Karpas-422 (cell line): ENCODE measurements around the gene CNOT3. TPM values are rescaled to one million over a fixed set of nuclear protein-coding genes. Genes with fewer than 3 reads are reported as not detected.

ENCODE experiments used
- DNase-seq: peaks from one replicate; pipeline ENCODE4 v3.0.0-alpha.2; 2015
- H2AFZ ChIP-seq: fragments of 200-600 bp; sonication (generic); 2 replicates; pipeline ENCODE4 v1.6.1; 2014; ENCODE audit warnings: antibody characterized with exemption, low read length, mixed read lengths
- H3K27ac ChIP-seq: fragments of 200-600 bp; sonication (generic); 2 replicates; pipeline ENCODE4 v1.5.1; 2014; ENCODE audit warnings: mild to moderate bottlenecking, low read length, moderate library complexity
- H3K27me3 ChIP-seq: fragments of 200-600 bp; sonication (generic); 2 replicates; pipeline ENCODE4 v1.6.1; 2014; ENCODE audit warnings: low read length, mixed read lengths
- H3K36me3 ChIP-seq: fragments of 200-600 bp; sonication (generic); 2 replicates; pipeline ENCODE4 v1.6.1; 2014; ENCODE audit warnings: low read length, mixed read lengths; ENCODE audit not compliant: insufficient read depth
- H3K4me1 ChIP-seq: fragments of 200-600 bp; sonication (generic); 2 replicates; pipeline ENCODE4 v1.6.1; 2014; ENCODE audit warnings: mild to moderate bottlenecking, low read length, mixed read lengths
- H3K4me2 ChIP-seq: fragments of 200-600 bp; sonication (generic); 2 replicates; pipeline ENCODE4 v1.6.1; 2014; ENCODE audit warnings: low read length, low read depth, mild to moderate bottlenecking; ENCODE audit not compliant: poor library complexity, severe bottlenecking
- H3K4me3 ChIP-seq: fragments of 200-600 bp; sonication (generic); 2 replicates; pipeline ENCODE4 v1.5.1; 2014; ENCODE audit warnings: mild to moderate bottlenecking, antibody characterized with exemption, low read length, mixed read lengths
- H3K79me2 ChIP-seq: fragments of 200-600 bp; sonication (generic); 2 replicates; pipeline ENCODE4 v1.6.1; 2014; ENCODE audit warnings: mild to moderate bottlenecking, low read length, mixed read lengths
- H3K9ac ChIP-seq: fragments of 200-600 bp; sonication (generic); 2 replicates; pipeline ENCODE4 v1.6.0; 2014; ENCODE audit warnings: low read length
- H3K9me2 ChIP-seq: fragments of 200-600 bp; sonication (generic), shearing (Covaris generic); replicated peaks from 2 replicates; pipeline ENCODE4 v1.6.0; 2014; ENCODE audit warnings: mild to moderate bottlenecking, low read length, moderate library complexity; ENCODE audit not compliant: insufficient read depth
- H3K9me3 ChIP-seq: fragments of 300-700, 200-600 bp; sonication (generic); 2 replicates; pipeline ENCODE4 v1.6.1; 2014; ENCODE audit warnings: low read length, mixed read lengths
- H4K20me1 ChIP-seq: fragments of 200-600 bp; sonication (generic); 2 replicates; pipeline ENCODE4 v1.6.1; 2014; ENCODE audit warnings: mild to moderate bottlenecking, antibody characterized with exemption, low read length, low read depth; ENCODE audit not compliant: insufficient read depth
- total RNA-seq: library from RNA; depleted of rRNA; stranded (reverse); fragments of >200 nt; shearing (Covaris generic); gene quantifications from 2 replicates; pipeline ENCODE4 v1.2.3, GENCODE V29; 2014; ENCODE audit warnings: low replicate concordance

The CNOT3 gene
- total RNA-seq, 1 experiment from 2014 or later = 31.2 TPM

- no peaks in the 10 kb centered on the region for H3K9me2 ChIP-seq
- DNase-seq = peak; percentile 73
- no peaks in the 10 kb centered on the region for H3K9me3 ChIP-seq
- H4K20me1 ChIP-seq = no peaks in the 10 kb centered on the region
- peaks cover 22% of the 10 kb centered on the region for H3K4me1 ChIP-seq
- H3K4me2 ChIP-seq = peak overlapping the region; percentile 90
- H3K27me3 ChIP-seq = no peaks in the 10 kb centered on the region
- peaks cover 8% of the 10 kb centered on the region; the same call in 1 of the 2 replicates for H3K36me3 ChIP-seq
- H3K4me3 ChIP-seq = peak overlapping the region; percentile 76
- H3K9ac ChIP-seq = peak overlapping the region; percentile 90
- no peak overlapping the region for H2AFZ ChIP-seq
- peak overlapping the region; percentile 81 for H3K27ac ChIP-seq
- peaks cover 43% of the 10 kb centered on the region for H3K79me2 ChIP-seq
These were observed 50.8 kb downstream of the CNOT3 start for GRCh38 chr19:54188215-54188871.

DNA sequence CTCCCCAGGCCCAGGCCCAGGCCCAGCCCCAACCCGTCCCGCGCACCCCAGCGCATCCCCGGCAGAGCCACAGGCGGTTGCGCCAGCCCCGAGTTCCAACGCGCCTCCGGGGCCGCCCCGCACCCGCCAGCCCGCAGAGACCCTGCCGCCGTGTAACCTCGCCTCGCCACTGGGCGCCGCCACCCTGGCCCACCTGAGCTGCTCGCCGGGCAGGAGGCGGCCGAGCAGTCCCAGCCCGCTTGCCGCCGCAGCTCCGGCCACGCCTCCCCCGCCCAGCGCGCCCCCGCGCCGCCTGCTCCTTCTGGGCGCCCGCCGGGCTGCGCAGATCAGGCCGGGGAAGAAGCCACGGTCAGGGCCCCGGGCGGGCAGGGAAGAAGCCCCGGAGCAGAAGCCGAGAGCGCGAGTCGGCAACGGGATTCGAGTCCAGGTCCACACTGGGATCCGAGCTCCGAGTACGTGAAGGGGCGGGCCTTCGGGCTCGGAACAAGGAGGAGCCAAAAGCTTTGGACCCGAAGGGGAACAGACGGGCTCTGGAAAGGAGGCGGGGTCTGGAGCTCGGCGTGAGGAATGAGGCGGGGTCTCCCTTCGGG lies 51.7 kb downstream of the CNOT3 start, which contains the start of gene MBOAT7:
MBOAT7 (minus strand) TSS at position 436 of the 590 bp plus-strand sequence. CDS start 1,072 bp downstream, outside the sequence.
- DNase-seq = no peak
- Histone ChIP-seq H3K79me2 (peaks cover 47% of the 10 kb centered on the region), H2AFZ (peak within 1 kb of the TSS; percentile 68)

DNA sequence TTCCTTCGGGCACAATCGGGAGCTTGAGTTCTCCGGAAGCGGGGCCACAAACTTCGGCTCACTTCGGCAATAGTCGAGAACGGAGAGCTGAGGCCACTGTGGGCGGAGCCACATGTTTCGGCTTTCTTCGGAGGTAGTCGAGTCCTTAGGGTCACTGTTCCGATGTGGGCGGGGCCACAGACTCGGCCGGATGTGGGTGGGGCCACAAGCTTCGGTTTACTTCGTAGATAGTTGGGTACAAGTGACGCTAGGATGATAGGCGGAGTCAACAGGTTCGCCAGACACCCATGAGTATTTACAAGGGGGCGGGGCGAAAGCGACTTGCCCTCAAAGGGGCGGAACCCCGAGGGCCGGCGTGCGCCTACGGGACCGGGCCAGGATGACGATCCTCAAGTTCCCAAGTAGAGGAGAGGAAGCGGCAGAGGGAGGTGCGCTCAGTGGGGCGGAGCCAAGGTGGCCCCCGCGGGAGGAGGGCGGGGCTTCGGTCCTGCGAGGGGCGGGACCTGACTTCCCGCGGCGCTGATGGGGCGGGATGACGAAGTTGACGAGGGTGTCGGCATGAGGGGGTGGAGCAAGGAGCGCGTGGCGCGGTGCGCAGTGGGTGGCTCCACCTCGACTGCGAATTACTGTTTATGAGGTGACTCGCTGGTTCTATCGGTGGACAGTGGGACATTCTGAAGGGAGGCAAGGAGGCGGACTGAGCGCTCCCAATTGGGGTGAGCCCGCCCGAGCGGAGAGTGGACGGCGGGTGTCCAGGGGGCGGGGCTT lies 52.4 kb downstream of the CNOT3 start:
- H3K27me3 ChIP-seq = no peaks in the 10 kb centered on the region
- H3K79me2 ChIP-seq = peaks cover 47% of the 10 kb centered on the region
- H3K9ac ChIP-seq = peak overlapping the region; percentile 90
- H2AFZ ChIP-seq = no peak overlapping the region; the same call in 1 of the 2 replicates
- peak overlapping the region; percentile 90 for H3K4me2 ChIP-seq
- peak overlapping the region; percentile 76 for H3K4me3 ChIP-seq
- no peaks in the 10 kb centered on the region for H3K9me3 ChIP-seq
- H3K9me2 ChIP-seq = no peaks in the 10 kb centered on the region
- H3K4me1 ChIP-seq = peaks cover 22% of the 10 kb centered on the region
- DNase-seq = peak; percentile 100
- H4K20me1 ChIP-seq = no peaks in the 10 kb centered on the region
- peak overlapping the region; percentile 83 for H3K27ac ChIP-seq
- peaks cover 17% of the 10 kb centered on the region; the same call in 1 of the 2 replicates for H3K36me3 ChIP-seq

More for the DNA sequence above, 51.7 kb downstream of the CNOT3 start, which contains the start of gene MBOAT7:
- peak within 1 kb of the TSS; percentile 83 for H3K27ac ChIP-seq
- H3K4me3 ChIP-seq = peak within 1 kb of the TSS; percentile 76
- no peaks in the 10 kb centered on the region for H4K20me1 ChIP-seq
- peaks cover 22% of the 10 kb centered on the region for H3K4me1 ChIP-seq
- H3K9me3 ChIP-seq = no peaks in the 10 kb centered on the region
- peak within 1 kb of the TSS; percentile 90 for H3K4me2 ChIP-seq
- peaks cover 15% of the 10 kb centered on the region; the same call in 1 of the 2 replicates for H3K36me3 ChIP-seq
- H3K9ac ChIP-seq = peak within 1 kb of the TSS; percentile 90
- H3K9me2 ChIP-seq = no peaks in the 10 kb centered on the region
- H3K27me3 ChIP-seq = no peaks in the 10 kb centered on the region

DNA sequence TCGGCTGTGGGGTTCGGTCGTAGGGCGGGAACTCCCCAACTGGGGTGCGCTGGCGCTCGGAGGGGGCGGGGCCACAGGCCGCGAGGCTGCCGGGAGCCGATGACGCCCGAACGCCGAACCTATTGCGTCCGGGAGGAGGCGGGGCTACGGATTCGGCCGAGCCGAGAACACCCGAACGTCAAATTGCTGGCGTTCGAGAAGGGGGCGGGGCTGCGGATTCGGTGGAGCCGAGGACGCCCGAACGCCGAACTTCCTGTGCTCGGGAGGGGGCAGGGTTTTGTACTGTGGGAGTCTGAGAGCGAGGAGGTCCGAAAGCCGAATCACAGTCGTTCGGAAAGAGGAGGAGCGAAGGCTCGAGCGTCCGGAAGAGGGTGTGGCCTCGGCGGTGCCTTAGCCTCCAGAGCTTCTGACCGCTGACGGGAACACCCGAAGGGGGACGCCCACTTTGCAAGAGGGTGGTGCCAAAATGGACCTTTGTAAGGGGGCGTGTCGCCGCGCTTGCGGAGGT lies 53.0 kb downstream of the CNOT3 start:
- no peaks in the 10 kb centered on the region for H3K9me3 ChIP-seq
- no peaks in the 10 kb centered on the region for H4K20me1 ChIP-seq
- no peaks in the 10 kb centered on the region for H3K27me3 ChIP-seq
- peaks cover 22% of the 10 kb centered on the region for H3K4me1 ChIP-seq
- H3K4me2 ChIP-seq = peak overlapping the region; percentile 76
- H2AFZ ChIP-seq = peak overlapping the region; percentile 95
- H3K4me3 ChIP-seq = peak overlapping the region; percentile 73
- peaks cover 17% of the 10 kb centered on the region; the same call in 1 of the 2 replicates for H3K36me3 ChIP-seq
- H3K27ac ChIP-seq = peak overlapping the region; percentile 83
- DNase-seq = peak; percentile 100
- no peaks in the 10 kb centered on the region for H3K9me2 ChIP-seq
- H3K9ac ChIP-seq = peak overlapping the region; percentile 87
- H3K79me2 ChIP-seq = peaks cover 47% of the 10 kb centered on the region

DNA sequence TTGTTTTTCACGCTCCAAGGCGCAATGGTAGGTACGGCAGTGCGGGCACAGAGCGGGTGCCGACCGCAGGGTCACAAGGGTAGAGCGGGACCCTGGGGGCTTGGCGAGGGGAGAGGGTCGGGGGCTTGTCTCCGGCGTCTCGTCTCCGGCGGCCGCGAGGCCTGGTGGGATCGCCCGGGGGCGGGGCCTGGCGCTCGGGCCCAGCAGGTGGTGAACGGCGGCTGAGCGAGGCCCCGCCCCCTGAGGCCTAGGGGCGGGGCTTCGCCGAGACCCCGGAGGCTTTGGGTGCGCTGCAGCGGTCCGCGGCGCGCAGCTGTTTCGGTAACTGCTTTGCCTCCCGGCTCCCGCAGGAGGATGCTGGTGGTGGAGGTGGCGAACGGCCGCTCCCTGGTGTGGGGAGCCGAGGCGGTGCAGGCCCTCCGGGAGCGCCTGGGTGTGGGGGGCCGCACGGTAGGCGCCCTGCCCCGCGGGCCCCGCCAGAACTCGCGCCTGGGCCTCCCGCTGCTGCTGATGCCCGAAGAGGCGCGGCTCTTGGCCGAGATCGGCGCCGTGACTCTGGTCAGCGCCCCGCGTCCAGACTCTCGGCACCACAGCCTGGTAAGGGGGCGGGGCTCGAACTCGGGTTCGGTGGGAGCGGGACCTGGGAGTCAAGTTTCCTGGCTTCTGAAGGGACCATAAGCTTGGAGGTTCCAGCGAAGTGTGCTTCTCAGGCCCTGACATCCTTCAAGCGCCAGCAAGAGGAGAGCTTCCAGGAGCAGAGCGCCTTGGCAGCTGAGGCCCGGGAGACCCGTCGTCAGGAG lies 53.6 kb downstream of the CNOT3 start, which contains the start of gene TSEN34:
TSEN34 (plus strand) TSS at position 298 of the 800 bp plus-strand sequence; CDS start at position 355, 57 bp downstream.
- peak within 1 kb of the TSS; percentile 83 for H3K27ac ChIP-seq
- H3K4me2 ChIP-seq = peak within 1 kb of the TSS; percentile 76
- H3K27me3 ChIP-seq = no peaks in the 10 kb centered on the region
- peaks cover 17% of the 10 kb centered on the region; the same call in 1 of the 2 replicates for H3K36me3 ChIP-seq
- no peaks in the 10 kb centered on the region for H4K20me1 ChIP-seq
- H3K9ac ChIP-seq = peak within 1 kb of the TSS; percentile 87
- peak within 1 kb of the TSS; percentile 95 for H2AFZ ChIP-seq
- no peaks in the 10 kb centered on the region for H3K9me2 ChIP-seq
- no peaks in the 10 kb centered on the region for H3K9me3 ChIP-seq
- H3K4me1 ChIP-seq = peaks cover 22% of the 10 kb centered on the region
- peak; percentile 97 for DNase-seq
- peak within 1 kb of the TSS; percentile 73 for H3K4me3 ChIP-seq
- H3K79me2 ChIP-seq = peaks cover 47% of the 10 kb centered on the region

GRCh38 chr19:54191811-54192453 lies 54.4 kb downstream of the CNOT3 start:
- DNase-seq = no peak
- Histone ChIP-seq H2AFZ (peak overlapping the region; percentile 38; the same call in 1 of the 2 replicates), H3K27me3 (no peaks in the 10 kb centered on the region), H4K20me1 (no peaks in the 10 kb centered on the region), H3K4me3 (peak overlapping the region; percentile 73), H3K9me3 (no peaks in the 10 kb centered on the region), H3K79me2 (peaks cover 44% of the 10 kb centered on the region), H3K4me1 (peaks cover 22% of the 10 kb centered on the region), H3K9me2 (no peaks in the 10 kb centered on the region), H3K27ac (peak overlapping the region; percentile 83), H3K4me2 (peak overlapping the region; percentile 76), H3K36me3 (peaks cover 17% of the 10 kb centered on the region; the same call in 1 of the 2 replicates), H3K9ac (peak overlapping the region; percentile 87)

GRCh38 chr19:54193011-54193410 lies 55.4 kb downstream of the CNOT3 start:
- Histone ChIP-seq H3K9ac (0 out of 2 replicates have a peak overlapping the region, but pooled peaks have one; percentile 15), H3K4me1 (peaks cover 20% of the 10 kb centered on the region), H3K36me3 (peaks cover 13% of the 10 kb centered on the region; the same call in 1 of the 2 replicates), H3K9me2 (no peaks in the 10 kb centered on the region), H3K9me3 (no peaks in the 10 kb centered on the region), H3K4me2 (no peak overlapping the region), H3K79me2 (peaks cover 34% of the 10 kb centered on the region), H4K20me1 (no peaks in the 10 kb centered on the region), H3K27me3 (no peaks in the 10 kb centered on the region), H3K4me3 (no peak overlapping the region), H2AFZ (no peak overlapping the region), H3K27ac (no peak overlapping the region)
- no peak for DNase-seq
